GM23248 (cell line): ENCODE data around the gene LPIN3.

ENCODE experiments used
- EZH2 ChIP-seq: fragments of 200-600 bp; sonication (generic); IDR thresholded peaks from 2 replicates; pipeline ENCODE4 v1.6.1; 2018; ENCODE audit warnings: antibody characterized with exemption, mild to moderate bottlenecking; ENCODE audit not compliant: insufficient read depth, poor library complexity, severe bottlenecking
- EZH2phosphoT487 ChIP-seq: fragments of 200-600 bp; sonication (generic); IDR thresholded peaks from 2 replicates; pipeline ENCODE4 v1.6.1; 2018; ENCODE audit warnings: antibody characterized with exemption, moderate library complexity, mild to moderate bottlenecking, low read depth; ENCODE audit not compliant: insufficient read depth

DNA sequence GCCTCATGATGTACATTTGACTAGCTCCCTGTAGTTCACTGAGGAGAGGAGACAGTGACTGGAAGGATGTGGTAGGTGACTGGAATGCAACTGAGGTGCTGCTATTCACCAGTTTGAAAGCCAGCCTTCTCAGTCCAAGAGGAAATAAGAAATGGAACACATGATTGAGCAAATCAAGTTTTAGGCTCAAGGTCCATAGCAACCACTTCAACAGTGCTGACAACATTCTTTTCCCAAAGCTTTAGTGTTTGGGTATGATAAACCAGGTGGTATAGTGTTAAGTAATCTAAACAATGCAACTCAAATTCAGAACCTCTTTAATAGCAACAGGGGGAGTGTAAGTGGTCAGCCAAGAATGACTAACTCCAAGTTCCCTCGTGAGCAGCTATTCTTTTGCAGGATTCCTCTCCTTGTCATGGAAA lies 32.3 kb upstream of the LPIN3 start:
- TF ChIP-seq EZH2 = no peak
- no peak for TF ChIP-seq EZH2phosphoT487
